ENCODE data around the gene PA2G4.

PA2G4 gene

GRCh38 chr12:56155256-56155845, 51.0 kb downstream of the PA2G4 start:
- no peak for TF ChIP-seq CTCF (conservative IDR thresholded peaks at IDR 0.05)
- H3K27ac ChIP-seq, result peak overlapping the region; percentile 94

- peak overlapping the region; percentile 94 for H3K27ac ChIP-seq
Observed at GRCh38 chr12:56156464-56157200, 52.3 kb downstream of the PA2G4 start.

GRCh38 chr12:56157201-56158028, 53.1 kb downstream of the PA2G4 start:
- H3K27ac ChIP-seq, result peak overlapping the region; percentile 94
- TF ChIP-seq CTCF (conservative IDR thresholded peaks at IDR 0.05), result peak; percentile 62

- H3K27ac ChIP-seq, result peak within 1 kb of the TSS; percentile 94
- TF ChIP-seq CTCF (conservative IDR thresholded peaks at IDR 0.05), result no peak; the same call in 1 of the 2 replicates
Observed at GRCh38 chr12:56158029-56158925, 53.9 kb downstream of the PA2G4 start, which contains the start of gene MYL6. Gene MYL6, plus strand, starts transcription at chr12:56158359. Its CDS starts 43 bp downstream, at chr12:56158402.

GRCh38 chr12:56158926-56159461, 54.6 kb downstream of the PA2G4 start:
- TF ChIP-seq CTCF (conservative IDR thresholded peaks at IDR 0.05), result no peak

GRCh38 chr12:56159482-56160192, 55.3 kb downstream of the PA2G4 start:
- H3K27ac ChIP-seq, result peak overlapping the region; percentile 94
- no peak for TF ChIP-seq CTCF (conservative IDR thresholded peaks at IDR 0.05)

More at GRCh38 chr12:56158926-56159461, 54.6 kb downstream of the PA2G4 start:
- H3K27ac ChIP-seq, result peak overlapping the region; percentile 94
